ENCODE data around the gene TPRX1.

GRCh38 chr19:47798904-47799266, 5.5 kb downstream of the TPRX1 start:
- TF ChIP-seq CTCF (IDR thresholded peaks at IDR 0.05) (no peak), POLR2A (IDR thresholded peaks at IDR 0.05) (no peak)
